Choroid plexus epithelial cell (primary cell): ENCODE results near the gene CPN2.

Experiments
- DNase-seq: peaks from one replicate; pipeline ENCODE4 v3.0.0-alpha.2; 2010; ENCODE audit warnings: low read depth
- H3K4me3 ChIP-seq: 2 replicates; pipeline ENCODE4 v1.5.1; 2011; ENCODE audit warnings: low read depth, mild to moderate bottlenecking, control low read depth, low read length, moderate library complexity
- CTCF ChIP-seq: conservative IDR thresholded peaks from 2 replicates; pipeline ENCODE4 v1.5.1; 2011; ENCODE audit warnings: low read depth, mild to moderate bottlenecking, control low read depth, inconsistent platforms, low read length, moderate library complexity

The CPN2 gene

GRCh38 chr3:194357681-194358080 is 6.6 kb upstream of the CPN2 start:
- no peak overlapping the region for H3K4me3 ChIP-seq
- TF ChIP-seq CTCF, result no peak
- DNase-seq, result no peak

- DNase-seq, result no peak
- H3K4me3 ChIP-seq, result no peak overlapping the region
- no peak for TF ChIP-seq CTCF
These were observed 4.3 kb upstream of the CPN2 start for GRCh38 chr3:194355379-194355778.

- H3K4me3 ChIP-seq, result no peak overlapping the region
- TF ChIP-seq CTCF, result no peak
- DNase-seq, result no peak
These were observed 3.2 kb upstream of the CPN2 start for GRCh38 chr3:194354315-194354714.

GRCh38 chr3:194352667-194353246 is 1.6 kb upstream of the CPN2 start:
- TF ChIP-seq CTCF, result no peak
- no peak overlapping the region for H3K4me3 ChIP-seq
- DNase-seq, result no peak

GRCh38 chr3:194351952-194352536 is 916 bp upstream of the CPN2 start:
- no peak overlapping the region for H3K4me3 ChIP-seq
- no peak for DNase-seq
- no peak for TF ChIP-seq CTCF

GRCh38 chr3:194350726-194351071 is 429 bp downstream of the CPN2 start:
- TF ChIP-seq CTCF, result no peak
- DNase-seq, result no peak
- no peak overlapping the region for H3K4me3 ChIP-seq

GRCh38 chr3:194348354-194348753 is 2.8 kb downstream of the CPN2 start:
- H3K4me3 ChIP-seq, result no peak overlapping the region
- no peak for DNase-seq
- no peak for TF ChIP-seq CTCF
